Testis (tissue), 3 donors: ENCODE results near the gene RCOR3. TPM values are rescaled to one million over a fixed set of nuclear protein-coding genes. Genes with fewer than 3 reads are reported as not detected.
A peak's percentile ranks its signal among the peaks of the same experiment; 100 is the strongest.
"Not testable (repeated sequence)": the region's sequence is repeated elsewhere in the genome, so short reads cannot be mapped to it uniquely, and the experiment has no call there.

Source experiments
- DNase-seq: peaks from one replicate; pipeline ENCODE4 v3.0.0-alpha.2; 2019
- H3K27ac ChIP-seq, 2 donors: fragments of 200-600 bp; sonication (generic); one replicate each; pipeline ENCODE4 v1.5.1; 2019
- H3K27me3 ChIP-seq: fragments of 200-600 bp; sonication (generic); one replicate; pipeline ENCODE4 v1.5.1; 2019
- H3K36me3 ChIP-seq: fragments of 200-600 bp; sonication (generic); one replicate; pipeline ENCODE4 v1.5.1; 2017; ENCODE audit warnings: low read depth; ENCODE audit errors: missing control alignments
- H3K4me1 ChIP-seq: fragments of 200-600 bp; sonication (generic); one replicate; pipeline ENCODE4 v1.5.1; 2019
- H3K4me3 ChIP-seq, 2 donors: fragments of 200-600 bp; sonication (generic); one replicate each; pipeline ENCODE4 v1.5.1; 2017 to 2019
- H3K9me3 ChIP-seq: fragments of 200-600 bp; sonication (generic); one replicate; pipeline ENCODE4 v1.5.1; 2017
- POLR2A ChIP-seq: fragments of 450-650 bp; IDR thresholded peaks from one replicate; pipeline ENCODE4 v1.6.1; 2017; ENCODE audit warnings: antibody characterized with exemption, mild to moderate bottlenecking, moderate library complexity
- WGBS, 2 donors: methylation state at CpG; one replicate each; pipeline ENCODE4 v1.1.5; 2018; 5-methylcytosine and 5-hydroxymethylcytosine counted together
- intact Hi-C: fragments of 100-400 bp; cut with DNase I; formaldehyde crosslinking; loops from one replicate; pipeline ENCODE4 v1.15.1; 2023; ENCODE audit warnings: low total_unique reads
- polyA plus RNA-seq: library from polyadenylated mRNA; stranded (reverse); fragments of 350-450 nt; fragmentation: Illumina TruSeq; extraction: RNeasy Lipid Tissue Mini Kit (QIAGEN cat#74804); gene quantifications from one replicate; pipeline ENCODE4 v1.2.3, GENCODE V29; 2014; ENCODE audit warnings: low read depth, low replicate concordance; ENCODE audit not compliant: insufficient read depth
- total RNA-seq, 2 donors: library from RNA; depleted of rRNA; stranded (reverse); fragments of >200 nt; gene quantifications; one replicate each; pipeline ENCODE4 v1.2.3, GENCODE V29; 2016
- TF ChIP-seq, protein P1 (sequence below), 3 experiments: fragments of 450-650 bp in 2 of 3; fragments of 200-600 bp in 1 of 3; sonication (generic) in 1 of 3; IDR thresholded peaks; one replicate each; pipeline ENCODE4 v1.5.1; 2016 to 2019; ENCODE audit warnings: antibody characterized with exemption in 3 of 3, mild to moderate bottlenecking in 2 of 3, moderate library complexity in 1 of 3

The RCOR3 gene
- total and polyA plus RNA-seq, 3 donors from 2014 or later, result 114 to 141 (median 128) TPM

DNA sequence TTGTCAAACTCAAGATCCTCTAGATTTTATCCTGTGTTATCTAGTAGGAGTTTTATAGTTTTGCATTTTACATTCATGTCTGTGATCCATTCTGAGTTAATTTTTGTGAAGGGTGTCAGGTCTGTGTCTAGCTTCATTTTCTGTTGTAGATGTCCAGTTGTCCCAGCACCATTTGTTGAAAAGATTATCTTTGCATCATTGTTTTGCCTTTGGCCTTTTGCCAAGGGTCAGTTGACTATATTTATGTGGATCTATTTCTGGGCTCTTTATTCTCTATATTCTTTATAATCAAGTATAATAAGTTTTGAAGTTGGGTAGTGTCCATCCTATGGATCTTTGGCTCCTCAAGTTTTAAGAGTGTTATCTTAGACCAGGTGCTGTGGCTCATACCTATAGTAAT lies 89.4 kb downstream of the RCOR3 start:
- Histone ChIP-seq H3K4me1 (no peaks in the 10 kb centered on the region), H3K4me3 (no peak overlapping the region), H3K27me3 (no peaks in the 10 kb centered on the region), H3K9me3 (no peaks in the 10 kb centered on the region), H3K27ac (no peak overlapping the region), H3K36me3 (no peaks in the 10 kb centered on the region)
- no peak for TF ChIP-seq POLR2A
- TF ChIP-seq, protein P1, sequence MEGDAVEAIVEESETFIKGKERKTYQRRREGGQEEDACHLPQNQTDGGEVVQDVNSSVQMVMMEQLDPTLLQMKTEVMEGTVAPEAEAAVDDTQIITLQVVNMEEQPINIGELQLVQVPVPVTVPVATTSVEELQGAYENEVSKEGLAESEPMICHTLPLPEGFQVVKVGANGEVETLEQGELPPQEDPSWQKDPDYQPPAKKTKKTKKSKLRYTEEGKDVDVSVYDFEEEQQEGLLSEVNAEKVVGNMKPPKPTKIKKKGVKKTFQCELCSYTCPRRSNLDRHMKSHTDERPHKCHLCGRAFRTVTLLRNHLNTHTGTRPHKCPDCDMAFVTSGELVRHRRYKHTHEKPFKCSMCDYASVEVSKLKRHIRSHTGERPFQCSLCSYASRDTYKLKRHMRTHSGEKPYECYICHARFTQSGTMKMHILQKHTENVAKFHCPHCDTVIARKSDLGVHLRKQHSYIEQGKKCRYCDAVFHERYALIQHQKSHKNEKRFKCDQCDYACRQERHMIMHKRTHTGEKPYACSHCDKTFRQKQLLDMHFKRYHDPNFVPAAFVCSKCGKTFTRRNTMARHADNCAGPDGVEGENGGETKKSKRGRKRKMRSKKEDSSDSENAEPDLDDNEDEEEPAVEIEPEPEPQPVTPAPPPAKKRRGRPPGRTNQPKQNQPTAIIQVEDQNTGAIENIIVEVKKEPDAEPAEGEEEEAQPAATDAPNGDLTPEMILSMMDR (IDR thresholded peaks at IDR 0.05), result no peak
- intact Hi-C loops, result no loop called here
- no peak for DNase-seq

DNA sequence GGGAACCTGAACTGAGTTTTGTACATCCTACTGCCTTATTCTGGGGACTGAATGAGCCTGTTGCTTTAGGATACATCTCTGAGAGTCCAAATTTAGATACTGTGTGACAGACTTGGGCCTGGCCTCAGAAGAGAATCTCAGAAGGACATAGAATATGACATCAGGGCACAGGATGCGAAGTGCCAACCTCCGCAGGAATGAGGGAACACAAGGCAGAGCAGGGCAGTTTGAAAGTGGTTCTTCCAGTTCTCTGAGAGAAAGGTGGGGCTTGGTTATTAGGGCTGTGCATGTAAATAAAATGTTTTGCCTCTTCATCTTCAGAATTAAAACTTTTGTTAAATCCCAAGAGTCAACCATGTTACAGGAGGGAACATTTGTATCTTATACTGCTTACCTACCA lies 90.6 kb downstream of the RCOR3 start:
- no peak for DNase-seq
- TF ChIP-seq, protein P1 (IDR thresholded peaks at IDR 0.05), result no peak
- Histone ChIP-seq H3K4me3 (no peak overlapping the region), H3K36me3 (no peaks in the 10 kb centered on the region), H3K27ac (no peak overlapping the region), H3K9me3 (no peaks in the 10 kb centered on the region), H3K27me3 (no peaks in the 10 kb centered on the region), H3K4me1 (no peaks in the 10 kb centered on the region)
- intact Hi-C loops, result no loop called here
- 88 to 96% methylated on average over 2 of the region's 2 CpGs for WGBS, 2 donors

DNA sequence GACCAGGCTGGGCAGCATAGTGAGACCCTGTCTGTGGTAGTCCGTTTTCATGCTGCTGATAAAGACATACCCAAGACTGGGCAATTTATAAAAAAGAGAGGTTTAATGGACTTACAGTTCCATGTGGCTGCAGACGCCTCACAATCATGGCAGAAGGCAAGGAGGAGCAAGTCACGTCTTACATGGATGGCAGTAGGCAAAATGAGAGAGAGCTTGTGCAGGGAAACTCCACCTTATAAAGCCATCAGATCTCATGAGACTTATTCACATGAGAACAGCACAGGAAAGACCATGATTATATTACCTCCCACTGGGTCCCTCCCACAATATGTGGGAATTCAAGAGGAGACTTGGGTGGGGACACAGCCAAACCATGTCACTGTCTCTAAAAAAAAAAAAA lies 92.9 kb downstream of the RCOR3 start:
- DNase-seq, H3K4me1 ChIP-seq, H3K4me3 ChIP-seq, H3K9me3 ChIP-seq, intact Hi-C loops, H3K36me3 ChIP-seq, H3K27ac ChIP-seq, H3K27me3 ChIP-seq: not testable (repeated sequence)
- 92 to 94% methylated on average over 3 of the region's 3 CpGs for WGBS, 2 donors

DNA sequence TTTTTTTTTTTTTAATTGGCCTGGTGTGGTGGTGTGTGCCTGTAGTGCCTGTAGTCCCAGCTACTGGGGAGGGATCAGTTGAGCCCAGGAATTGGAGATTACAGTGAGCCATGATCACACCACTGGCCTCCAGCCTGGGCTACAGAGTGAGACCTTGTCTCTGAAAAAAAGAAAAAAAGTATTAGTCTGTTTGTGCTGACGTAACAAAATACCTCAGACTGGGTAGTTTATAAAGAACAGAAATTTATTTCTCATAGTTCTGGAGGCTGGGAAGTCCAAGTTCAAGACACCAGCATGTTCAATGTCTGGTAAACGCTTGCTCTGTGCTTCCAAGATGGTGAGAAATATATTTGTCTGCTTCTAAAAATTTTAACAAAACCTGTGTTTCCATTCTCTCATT lies 93.3 kb downstream of the RCOR3 start:
- Histone ChIP-seq H3K36me3 (no peaks in the 10 kb centered on the region), H3K9me3 (no peaks in the 10 kb centered on the region), H3K4me3 (no peak overlapping the region), H3K4me1 (no peaks in the 10 kb centered on the region), H3K27ac (no peak overlapping the region), H3K27me3 (no peaks in the 10 kb centered on the region)
- intact Hi-C loops, result no loop called here
- no peak for DNase-seq
- TF ChIP-seq, protein P1 (IDR thresholded peaks at IDR 0.05), result no peak
- no peak for TF ChIP-seq POLR2A
- WGBS, 2 donors, result 97 to 98% methylated on average over 2 of the region's 2 CpGs

DNA sequence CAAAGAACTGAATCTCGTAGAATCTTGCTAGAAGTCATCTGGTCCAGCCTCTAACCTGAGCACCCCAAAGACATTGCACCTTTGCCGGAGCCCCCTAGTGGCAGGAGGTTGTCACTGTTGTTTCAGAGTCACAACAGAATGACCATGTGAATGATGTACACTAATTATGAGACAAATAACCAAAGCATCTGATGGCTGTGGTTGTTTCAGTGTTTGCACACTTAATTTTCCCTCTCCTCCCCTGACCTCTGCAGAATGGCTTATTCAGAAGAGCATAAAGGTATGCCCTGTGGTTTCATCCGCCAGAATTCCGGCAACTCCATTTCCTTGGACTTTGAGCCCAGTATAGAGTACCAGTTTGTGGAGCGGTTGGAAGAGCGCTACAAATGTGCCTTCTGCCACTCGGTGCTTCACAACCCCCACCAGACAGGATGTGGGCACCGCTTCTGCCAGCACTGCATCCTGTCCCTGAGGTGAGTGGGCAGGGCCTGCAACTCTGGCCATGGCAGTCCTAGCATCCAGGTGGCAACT lies 93.9 kb downstream of the RCOR3 start:
- Histone ChIP-seq H3K4me1 (no peaks in the 10 kb centered on the region), H3K36me3 (no peaks in the 10 kb centered on the region), H3K4me3 (no peak overlapping the region), H3K9me3 (no peaks in the 10 kb centered on the region), H3K27ac (no peak overlapping the region), H3K27me3 (no peaks in the 10 kb centered on the region)
- DNase-seq, result peak; percentile 42
- no peak for TF ChIP-seq POLR2A
- TF ChIP-seq, protein P1 (IDR thresholded peaks at IDR 0.05), result peak in 2 of 3 experiments; percentile 13 to 57
- 85 to 90% methylated on average over 8 of the region's 8 CpGs for WGBS, 2 donors
- intact Hi-C loops, result no loop called here
